OCI-LY3 (cell line): ENCODE data around the gene HAUS3.
A peak's percentile ranks its signal among the peaks of the same experiment; 100 is the strongest.

Source experiments
- H2AFZ ChIP-seq: fragments of 200-600, 300-600 bp; shearing (Covaris generic); 2 replicates; pipeline ENCODE4 v1.6.0; 2014; ENCODE audit warnings: antibody characterized with exemption, low read depth, low read length
- H3K27ac ChIP-seq: fragments of 200-600, 300-600 bp; sonication (generic); 2 replicates; pipeline ENCODE4 v1.5.1; 2014; ENCODE audit warnings: mild to moderate bottlenecking, low read length, moderate library complexity, mixed read lengths
- H3K27me3 ChIP-seq: fragments of 200-600, 300-600 bp; sonication (generic); 2 replicates; pipeline ENCODE4 v1.6.1; 2014; ENCODE audit warnings: low read depth, low read length, mixed read lengths
- H3K36me3 ChIP-seq: fragments of 200-600, 300-600 bp; sonication (generic); replicated peaks from 2 replicates; pipeline ENCODE3; 2014; ENCODE audit warnings: low read depth, low read length, mixed read lengths
- H3K4me1 ChIP-seq: fragments of 300-600, 200-600 bp; sonication (generic); 2 replicates; pipeline ENCODE4 v1.6.1; 2014; ENCODE audit warnings: low read length, mixed read lengths
- H3K4me2 ChIP-seq: fragments of 200-600, 300-600 bp; sonication (generic); 2 replicates; pipeline ENCODE4 v1.6.1; 2014; ENCODE audit warnings: low read length, mixed read lengths
- H3K4me3 ChIP-seq: fragments of 300-600, 200-600 bp; sonication (generic); 2 replicates; pipeline ENCODE4 v1.5.1; 2014; ENCODE audit warnings: antibody characterized with exemption, mild to moderate bottlenecking, low read length, moderate library complexity
- H3K79me2 ChIP-seq: fragments of 300-600, 200-600 bp; shearing (Covaris generic); 2 replicates; pipeline ENCODE4 v1.6.1; 2014; ENCODE audit warnings: mild to moderate bottlenecking, low read length, mixed read lengths
- H3K9ac ChIP-seq: fragments of 300-600, 200-600 bp; shearing (Covaris generic); 2 replicates; pipeline ENCODE4 v1.6.0; 2014; ENCODE audit warnings: mild to moderate bottlenecking, low read length, moderate library complexity
- H3K9me3 ChIP-seq: fragments of 200-600, 300-600 bp; shearing (Covaris generic); 2 replicates; pipeline ENCODE4 v1.6.1; 2014; ENCODE audit warnings: low read length, mixed read lengths; ENCODE audit not compliant: insufficient read depth
- H4K20me1 ChIP-seq: fragments of 200-600, 300-600 bp; sonication (generic); 2 replicates; pipeline ENCODE4 v1.6.1; 2016; ENCODE audit warnings: low read length, mixed read lengths; ENCODE audit not compliant: insufficient read depth
- CTCF ChIP-seq: fragments of 200-600, 300-600 bp; sonication (generic); IDR thresholded peaks from 2 replicates; pipeline ENCODE4 v1.5.1; 2014; ENCODE audit warnings: antibody characterized with exemption, low read length, low read depth
- EZH2phosphoT487 ChIP-seq: fragments of 200-600 bp; shearing (Covaris generic); IDR thresholded peaks from 2 replicates; pipeline ENCODE4 v1.6.1; 2018; ENCODE audit warnings: antibody characterized with exemption, mixed run types, low read depth

The HAUS3 gene

GRCh38 chr4:2259541-2260343 lies 17.8 kb upstream of the HAUS3 start:
- no peak overlapping the region for H3K4me2 ChIP-seq
- no peaks in the 10 kb centered on the region for H3K36me3 ChIP-seq
- no peak overlapping the region for H3K27ac ChIP-seq
- TF ChIP-seq EZH2phosphoT487, result no peak
- no peak for TF ChIP-seq CTCF
- H3K79me2 ChIP-seq, result no peaks in the 10 kb centered on the region
- H2AFZ ChIP-seq, result no peak overlapping the region
- H4K20me1 ChIP-seq, result no peaks in the 10 kb centered on the region
- peaks cover 9% of the 10 kb centered on the region; the same call in 1 of the 2 replicates for H3K4me1 ChIP-seq
- no peaks in the 10 kb centered on the region for H3K9me3 ChIP-seq
- no peak overlapping the region for H3K9ac ChIP-seq
- H3K4me3 ChIP-seq, result 0 out of 2 replicates have a peak overlapping the region, but pooled peaks have one; percentile 90
- no peaks in the 10 kb centered on the region for H3K27me3 ChIP-seq

- Histone ChIP-seq H3K27me3 (no peaks in the 10 kb centered on the region), H3K9me3 (no peaks in the 10 kb centered on the region), H4K20me1 (no peaks in the 10 kb centered on the region), H3K9ac (no peak overlapping the region), H3K36me3 (no peaks in the 10 kb centered on the region), H3K79me2 (no peaks in the 10 kb centered on the region), H3K27ac (no peak overlapping the region), H3K4me1 (peaks cover 9% of the 10 kb centered on the region; the same call in 1 of the 2 replicates), H3K4me2 (no peak overlapping the region), H3K4me3 (no peak overlapping the region), H2AFZ (no peak overlapping the region)
- TF ChIP-seq CTCF (no peak), EZH2phosphoT487 (no peak)
These were observed 17.2 kb upstream of the HAUS3 start for GRCh38 chr4:2259036-2259540.

- no peak overlapping the region for H3K4me3 ChIP-seq
- H3K4me2 ChIP-seq, result no peak overlapping the region
- TF ChIP-seq EZH2phosphoT487 (no peak), CTCF (no peak)
- H3K9me3 ChIP-seq, result no peaks in the 10 kb centered on the region
- H3K27me3 ChIP-seq, result no peaks in the 10 kb centered on the region
- H3K36me3 ChIP-seq, result no peaks in the 10 kb centered on the region
- H2AFZ ChIP-seq, result no peak overlapping the region
- no peak overlapping the region for H3K27ac ChIP-seq
- H3K9ac ChIP-seq, result no peak overlapping the region
- H3K4me1 ChIP-seq, result peaks cover 9% of the 10 kb centered on the region; the same call in 1 of the 2 replicates
- no peaks in the 10 kb centered on the region for H4K20me1 ChIP-seq
- no peaks in the 10 kb centered on the region for H3K79me2 ChIP-seq
These were observed 16.4 kb upstream of the HAUS3 start for GRCh38 chr4:2258091-2259035.
